Adipocyte (in vitro differentiated cells): ENCODE measurements around the gene PERCC1.
"Not testable (repeated sequence)": the region's sequence is repeated elsewhere in the genome, so short reads cannot be mapped to it uniquely, and the experiment has no call there.

ENCODE experiments used
- DNase-seq: peaks from one replicate; pipeline ENCODE4 v3.0.0-alpha.2; 2015; ENCODE audit warnings: low read depth
- H3K27me3 ChIP-seq: replicated peaks from 2 replicates; pipeline ENCODE4 v1.7.0; 2013; ENCODE audit warnings: mild to moderate bottlenecking, low read length, moderate library complexity; ENCODE audit not compliant: control insufficient read depth, insufficient read depth
- H3K36me3 ChIP-seq: 2 replicates; pipeline ENCODE4 v1.7.0; 2013; ENCODE audit warnings: low read length, mild to moderate bottlenecking, moderate library complexity; ENCODE audit not compliant: control insufficient read depth, insufficient read depth, severe bottlenecking
- H3K4me1 ChIP-seq: 2 replicates; pipeline ENCODE4 v1.7.0; 2013; ENCODE audit warnings: mild to moderate bottlenecking, low read length, moderate library complexity; ENCODE audit not compliant: control insufficient read depth, insufficient read depth
- H3K4me3 ChIP-seq: 2 replicates; pipeline ENCODE4 v1.7.0; 2013; ENCODE audit warnings: mild to moderate bottlenecking, low read length, moderate library complexity
- H3K9ac ChIP-seq: 2 replicates; pipeline ENCODE4 v1.7.0; 2013; ENCODE audit warnings: mild to moderate bottlenecking, low read length, moderate library complexity
- H3K9me3 ChIP-seq: 2 replicates; pipeline ENCODE4 v1.7.0; 2013; ENCODE audit warnings: mild to moderate bottlenecking, low read length, moderate library complexity; ENCODE audit not compliant: control insufficient read depth

The PERCC1 gene

GRCh38 chr16:1465567-1465915 is 34.7 kb downstream of the PERCC1 start:
- Histone ChIP-seq H3K9ac (no peak overlapping the region), H3K4me3 (no peak overlapping the region), H3K4me1 (peaks cover 12% of the 10 kb centered on the region), H3K36me3 (peaks cover 28% of the 10 kb centered on the region), H3K9me3 (no peaks in the 10 kb centered on the region), H3K27me3 (no peaks in the 10 kb centered on the region)
- DNase-seq: no peak

- Histone ChIP-seq H3K36me3 (peaks cover 23% of the 10 kb centered on the region), H3K4me1 (peaks cover 17% of the 10 kb centered on the region), H3K9ac (no peak overlapping the region), H3K4me3 (no peak overlapping the region), H3K27me3 (no peaks in the 10 kb centered on the region), H3K9me3 (no peaks in the 10 kb centered on the region)
- DNase-seq: no peak
Observed at GRCh38 chr16:1466054-1466453, 35.2 kb downstream of the PERCC1 start.

GRCh38 chr16:1466968-1467521 is 36.2 kb downstream of the PERCC1 start:
- Histone ChIP-seq H3K4me3 (no peak overlapping the region), H3K27me3 (no peaks in the 10 kb centered on the region), H3K36me3 (peaks cover 17% of the 10 kb centered on the region), H3K9ac (no peak overlapping the region), H3K4me1 (peaks cover 23% of the 10 kb centered on the region), H3K9me3 (no peaks in the 10 kb centered on the region)
- DNase-seq: no peak

- no peak overlapping the region for H3K9ac ChIP-seq
- H3K36me3 ChIP-seq: peaks cover 8% of the 10 kb centered on the region
- H3K4me3 ChIP-seq: peak overlapping the region; percentile 27
- no peak for DNase-seq
- H3K4me1 ChIP-seq: peaks cover 27% of the 10 kb centered on the region
- H3K27me3 ChIP-seq: no peaks in the 10 kb centered on the region
- no peaks in the 10 kb centered on the region for H3K9me3 ChIP-seq
Observed at GRCh38 chr16:1468426-1468810, 37.5 kb downstream of the PERCC1 start.

GRCh38 chr16:1469141-1469540 is 38.3 kb downstream of the PERCC1 start:
- H3K9ac ChIP-seq, H3K9me3 ChIP-seq, DNase-seq, H3K27me3 ChIP-seq, H3K4me3 ChIP-seq, H3K36me3 ChIP-seq: not testable (repeated sequence)
- H3K4me1 ChIP-seq: peaks cover 34% of the 10 kb centered on the region

DNA sequence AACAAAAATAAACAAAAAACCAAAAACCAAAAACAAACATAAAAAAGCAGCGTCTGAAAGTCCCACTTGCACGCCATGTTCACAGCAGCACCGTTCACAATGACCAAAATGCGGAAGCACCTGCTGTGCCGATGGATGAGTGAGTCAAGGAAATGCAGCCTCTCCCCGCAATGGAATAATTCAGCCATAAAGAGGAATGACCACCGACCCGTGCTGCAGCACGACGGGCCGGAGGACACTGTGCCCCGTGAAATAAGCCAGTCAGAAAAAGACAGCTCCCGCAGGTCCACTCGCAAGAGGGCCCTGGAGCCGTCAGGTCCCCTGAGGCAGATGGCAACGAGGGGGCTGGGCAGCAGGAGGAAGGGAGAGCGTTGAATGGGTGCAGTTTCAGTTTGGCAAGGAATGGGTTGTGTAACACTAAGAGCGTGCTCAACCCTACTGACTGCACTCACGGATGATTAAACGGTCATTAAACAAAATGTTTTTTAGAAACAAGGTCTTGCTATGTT is 38.9 kb downstream of the PERCC1 start:
- H3K9me3 ChIP-seq: no peaks in the 10 kb centered on the region
- no peak overlapping the region for H3K4me3 ChIP-seq
- no peak overlapping the region for H3K9ac ChIP-seq
- H3K27me3 ChIP-seq: no peaks in the 10 kb centered on the region
- no peaks in the 10 kb centered on the region for H3K36me3 ChIP-seq
- DNase-seq: no peak
- H3K4me1 ChIP-seq: peaks cover 36% of the 10 kb centered on the region

GRCh38 chr16:1470481-1471251 is 39.8 kb downstream of the PERCC1 start:
- no peaks in the 10 kb centered on the region for H3K36me3 ChIP-seq
- DNase-seq: no peak

GRCh38 chr16:1471569-1472194 is 40.8 kb downstream of the PERCC1 start:
- Histone ChIP-seq H3K9me3 (no peaks in the 10 kb centered on the region), H3K4me1 (peaks cover 43% of the 10 kb centered on the region), H3K36me3 (no peaks in the 10 kb centered on the region), H3K27me3 (no peaks in the 10 kb centered on the region), H3K9ac (no peak overlapping the region), H3K4me3 (no peak overlapping the region)
- DNase-seq: no peak

More at GRCh38 chr16:1470481-1471251, 39.8 kb downstream of the PERCC1 start:
- peaks cover 41% of the 10 kb centered on the region for H3K4me1 ChIP-seq
- H3K9me3 ChIP-seq: no peaks in the 10 kb centered on the region
- no peak overlapping the region for H3K4me3 ChIP-seq
- no peaks in the 10 kb centered on the region for H3K27me3 ChIP-seq
- H3K9ac ChIP-seq: peak overlapping the region; percentile 42

DNA sequence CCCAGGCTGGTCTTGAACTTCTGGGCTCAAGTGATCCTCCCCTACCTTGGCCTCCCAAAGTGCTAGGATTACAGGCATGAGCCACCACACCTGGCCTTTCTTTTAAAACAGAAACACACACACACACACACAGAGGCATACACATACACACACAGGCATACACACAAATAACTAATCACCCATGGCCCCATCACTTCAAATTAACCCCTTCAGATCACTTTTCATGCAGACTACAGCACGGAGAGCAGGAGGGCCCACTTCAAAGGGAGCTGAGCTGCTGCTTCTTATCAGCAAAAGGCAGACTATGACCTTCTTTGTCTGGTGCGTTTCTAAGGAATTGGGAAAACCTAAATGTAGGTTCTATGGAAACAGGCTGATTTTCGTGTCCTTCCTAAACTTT is 42.1 kb downstream of the PERCC1 start:
- Histone ChIP-seq H3K9ac (no peak overlapping the region), H3K4me3 (no peak overlapping the region), H3K27me3 (no peaks in the 10 kb centered on the region), H3K9me3 (no peaks in the 10 kb centered on the region), H3K4me1 (peaks cover 43% of the 10 kb centered on the region), H3K36me3 (no peaks in the 10 kb centered on the region)
- no peak for DNase-seq

- Histone ChIP-seq H3K4me3 (peak overlapping the region; percentile 86), H3K27me3 (no peaks in the 10 kb centered on the region), H3K4me1 (peaks cover 40% of the 10 kb centered on the region), H3K9me3 (no peaks in the 10 kb centered on the region), H3K9ac (peak overlapping the region; percentile 95), H3K36me3 (no peaks in the 10 kb centered on the region)
- DNase-seq: peak; percentile 54
Observed at GRCh38 chr16:1474082-1474795, 43.4 kb downstream of the PERCC1 start.
